GM12878 (cell line): ENCODE data around the gene NELFE. TPM values are rescaled to one million over a fixed set of nuclear protein-coding genes. Genes with fewer than 3 reads are reported as not detected.

ENCODE experiments used
- ATAC-seq: fragments of 200-7000 bp; cut with Tn5 transposase; 3 replicates; pipeline ENCODE4 v1.9.1; 2020; ENCODE audit warnings: mild to moderate bottlenecking, moderate library complexity
- BruUV-seq: library from RNA; stranded (reverse); fragments of 400-500 nt; replicated peaks from 2 replicates; lab custom pipeline; 2021; lab: Mats Ljungman, UMichigan
- CTCF ChIA-PET: fragments of 300-600 bp; sonication (Branson Sonifier 250); formaldehyde crosslinking; extraction: SDS; loops from one replicate; lab custom pipeline; 2021; ENCODE audit warnings: inconsistent platforms; lab: Yijun Ruan, JAX
- POLR2A ChIA-PET: fragments of 350-600 bp; formaldehyde crosslinking; extraction: SDS; loops from one replicate; lab custom pipeline; 2021; ENCODE audit warnings: inconsistent platforms; lab: Charles Lee
- RAD21 ChIA-PET: fragments of 300-600 bp; sonication (Branson Sonifier 250); formaldehyde crosslinking; loops from one replicate; lab custom pipeline; 2023; ENCODE audit warnings: antibody characterized with exemption; ENCODE audit not compliant: unreplicated experiment; lab: Charles Lee
- SMC1A ChIA-PET: fragments of 300-600 bp; sonication (Branson Sonifier 250); formaldehyde crosslinking; loops from one replicate; lab custom pipeline; 2023; ENCODE audit not compliant: unreplicated experiment, uncharacterized antibody; lab: Charles Lee
- DNase-seq: peaks from one replicate; pipeline ENCODE4 v3.0.0-alpha.2; 2011; ENCODE audit warnings: low read depth, low spot score
- FAIRE-seq: peaks from 3 replicates; lab custom pipeline; 2011; peaks lifted over from hg19 to GRCh38; lab: Jason Lieb, UNC
- H2AFZ ChIP-seq: 2 replicates; pipeline ENCODE4 v1.6.0; 2011; ENCODE audit warnings: low read depth, low read length, control low read depth; ENCODE audit not compliant: control insufficient read depth
- H3K27ac ChIP-seq: 2 replicates; pipeline ENCODE4 v1.5.1; 2011; ENCODE audit warnings: control low read depth; ENCODE audit not compliant: control insufficient read depth, insufficient read depth
- H3K27me3 ChIP-seq, 2 experiments: replicated peaks in 1 of 2; 2 replicates each; pipeline versions ENCODE4 v1.6.0 to v1.6.1; 2011; ENCODE audit warnings: low read length in 1 of 2; ENCODE audit not compliant: control insufficient read depth in 2 of 2, insufficient read depth in 2 of 2
- H3K36me3 ChIP-seq, 2 experiments: 2 replicates each; pipeline ENCODE4 v1.5.1; 2011; ENCODE audit warnings: low read length in 1 of 2; ENCODE audit not compliant: control insufficient read depth in 2 of 2, insufficient read depth in 2 of 2
- H3K4me1 ChIP-seq: 2 replicates; pipeline ENCODE4 v1.6.1; 2011; ENCODE audit warnings: mild to moderate bottlenecking, low read length, moderate library complexity, mixed read lengths; ENCODE audit not compliant: control insufficient read depth, insufficient read depth
- H3K4me2 ChIP-seq: 2 replicates; pipeline ENCODE4 v1.6.0; 2011; ENCODE audit warnings: control low read depth; ENCODE audit not compliant: control insufficient read depth, insufficient read depth
- H3K4me3 ChIP-seq: fragments of 200-600 bp; sonication (generic); 2 replicates; pipeline ENCODE4 v1.5.1; 2016
- H3K79me2 ChIP-seq: 2 replicates; pipeline ENCODE4 v1.6.0; 2011; ENCODE audit warnings: low read length; ENCODE audit not compliant: control insufficient read depth, insufficient read depth
- H3K9ac ChIP-seq: 2 replicates; pipeline ENCODE4 v1.8.0; 2011; ENCODE audit warnings: low read length, control low read depth, mixed read lengths; ENCODE audit not compliant: control insufficient read depth, insufficient read depth
- H3K9me3 ChIP-seq: replicated peaks from 3 replicates; pipeline ENCODE4 v1.5.1; 2011; ENCODE audit warnings: mild to moderate bottlenecking, low read length; ENCODE audit not compliant: control insufficient read depth, insufficient read depth
- H4K20me1 ChIP-seq: 2 replicates; pipeline ENCODE4 v1.6.0; 2011; ENCODE audit not compliant: control insufficient read depth, insufficient read depth
- BCL3 ChIP-seq: IDR thresholded peaks from 2 replicates; pipeline ENCODE4 v1.6.1; 2011; ENCODE audit warnings: borderline replicate concordance, low read depth, mild to moderate bottlenecking, moderate library complexity, low read length; ENCODE audit not compliant: insufficient read depth, poor library complexity, severe bottlenecking
- ESRRA ChIP-seq: IDR thresholded peaks from 2 replicates; pipeline ENCODE4 v1.6.1; 2012; ENCODE audit warnings: mild to moderate bottlenecking, low read length, improper control_type of control experiment
- PAX5 ChIP-seq: IDR thresholded peaks from 2 replicates; pipeline ENCODE4 v1.6.1; 2011; ENCODE audit warnings: low read depth, low read length, borderline replicate concordance
- TAF1 ChIP-seq: IDR thresholded peaks from 2 replicates; pipeline ENCODE4 v1.6.1; 2011; ENCODE audit warnings: mild to moderate bottlenecking, low read depth, low read length, borderline replicate concordance
- ZBTB40 ChIP-seq: fragments of 450-650 bp; IDR thresholded peaks from 2 replicates; pipeline ENCODE4 v1.6.1; 2016; ENCODE audit warnings: mild to moderate bottlenecking, moderate library complexity, borderline replicate concordance
- WGBS: methylation state at CpG from one replicate; pipeline ENCODE4 v1.1.6; 2016; ENCODE audit warnings: low lambda C conversion rate; ENCODE audit not compliant: insufficient replicate concordance, insufficient coverage; ENCODE audit errors: missing lambda C conversion rate; 5-methylcytosine and 5-hydroxymethylcytosine counted together
- in situ Hi-C: fragments of 300-500 bp; cut with MboI; formaldehyde crosslinking; loops from 9 replicates; pipeline ENCODE4 v1.14.3; 2018; ENCODE audit warnings: mixed read lengths
- intact Hi-C: fragments of 100-400 bp; cut with micrococcal nuclease; formaldehyde crosslinking; loops from one replicate; pipeline ENCODE4 v1.14.2; 2022; ENCODE audit not compliant: unreplicated experiment
- polyA plus RNA-seq, 11 experiments: library from polyadenylated mRNA; depleted of rRNA in 4 of 11; unstranded in 6 of 11; stranded (reverse) in 5 of 11; fragments of >200 nt; fragmentation: Nextera tagmentation in 4 of 11; fragmentation: Illumina TruSeq in 1 of 11; extraction: Ambion mirVana in 4 of 11; extraction: Trizol in 1 of 11; gene quantifications; 1 replicate in 1 of 11; 2 replicates in 10 of 11; pipeline versions ENCODE4 v1.2.1 to v1.2.3, GENCODE V29; 2011 to 2016; ENCODE audit warnings: inconsistent platforms in 2 of 11, missing spikeins in 2 of 11, low read depth in 1 of 11
- total RNA-seq, 4 experiments: library from RNA; depleted of rRNA in 3 of 4; stranded (reverse); fragments of >200 nt in 3 of 4; fragmentation: Illumina TruSeq in 1 of 4; extraction: Trizol in 1 of 4; gene quantifications; 2 replicates each; pipeline versions ENCODE4 v1.2.1 to v1.2.3, GENCODE V29; 2013 to 2021

Gene NELFE
- total and polyA plus RNA-seq, 10 of the 15 experiments (the other 5 are each of a cell fraction or from before 2014, with no cell fraction given) = 8.5 to 105 (median 59.7) TPM

- TF ChIP-seq ZBTB40 = no peak
- TF ChIP-seq ESRRA = no peak
- peak; percentile 65 for TF ChIP-seq BCL3
- no peak for TF ChIP-seq PAX5
- TF ChIP-seq TAF1 = no peak
- no peaks in the 10 kb centered on the region for H3K27me3 ChIP-seq
- no peak for DNase-seq
- H3K9ac ChIP-seq = no peak overlapping the region
- intact Hi-C loops (no loop called here), in situ Hi-C loops (no loop called here)
- H2AFZ ChIP-seq = no peak overlapping the region
- H3K4me3 ChIP-seq = no peak overlapping the region
- H3K4me2 ChIP-seq = no peak overlapping the region
- H4K20me1 ChIP-seq = no peaks in the 10 kb centered on the region
- FAIRE-seq = no peak
- ATAC-seq = no peak
- POLR2A ChIA-PET = no interaction called here
- H3K36me3 ChIP-seq = peaks cover 25% of the 10 kb centered on the region in 2 experiments
- H3K9me3 ChIP-seq = no peaks in the 10 kb centered on the region
- 96% methylated on average over 19 of the region's 19 CpGs for WGBS
- BruUV-seq = no TSS peak
- H3K79me2 ChIP-seq = peaks cover 15% of the 10 kb centered on the region
- SMC1A ChIA-PET = no interaction called here
- RAD21 ChIA-PET = no interaction called here
- CTCF ChIA-PET = no interaction called here
- peaks cover 11% of the 10 kb centered on the region for H3K4me1 ChIP-seq
- no peak overlapping the region for H3K27ac ChIP-seq
These were observed 5.2 kb upstream of the NELFE start for GRCh38 chr6:31963921-31964320.
